Measurements from ENCODE around the gene FOXN3.
"Not testable (repeated sequence)": the region's sequence is repeated elsewhere in the genome, so short reads cannot be mapped to it uniquely, and the experiment has no call there.

FOXN3 gene

DNA sequence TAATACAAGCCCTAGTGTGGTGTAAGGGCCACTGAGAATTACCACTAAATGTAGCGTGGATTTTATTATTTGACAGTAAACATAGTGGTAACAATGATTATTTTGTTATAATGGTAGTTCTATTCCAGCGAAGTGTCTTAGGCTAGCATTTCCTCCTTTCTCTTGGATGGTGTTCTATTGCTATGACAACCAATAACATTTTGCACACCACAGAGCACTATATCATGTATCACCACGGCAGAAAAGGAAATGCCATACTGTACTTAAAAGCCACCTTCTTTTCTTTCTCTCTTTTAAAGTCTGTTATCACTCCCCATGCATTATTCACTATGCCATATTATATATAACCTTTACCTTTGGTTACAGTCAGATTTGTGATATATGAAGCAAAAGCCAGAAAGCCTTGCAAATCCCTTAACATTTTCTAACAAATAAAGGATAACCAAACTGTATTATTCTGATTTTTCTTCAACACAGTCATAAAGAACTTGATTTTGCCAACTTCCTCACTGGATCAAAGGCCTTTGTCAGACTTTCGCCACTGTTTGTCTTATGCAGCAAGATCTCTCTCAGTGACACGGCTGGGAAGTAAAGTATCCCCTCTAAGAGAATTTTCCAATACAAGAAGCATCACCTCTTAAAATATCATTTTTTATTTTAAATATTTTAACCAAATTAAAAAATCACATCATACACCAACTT is 195.8 kb downstream of the FOXN3 start:
- DNase-seq: peak; percentile 25

GRCh38 chr14:89219051-89219450 is 198.0 kb downstream of the FOXN3 start:
- DNase-seq: no peak

DNA sequence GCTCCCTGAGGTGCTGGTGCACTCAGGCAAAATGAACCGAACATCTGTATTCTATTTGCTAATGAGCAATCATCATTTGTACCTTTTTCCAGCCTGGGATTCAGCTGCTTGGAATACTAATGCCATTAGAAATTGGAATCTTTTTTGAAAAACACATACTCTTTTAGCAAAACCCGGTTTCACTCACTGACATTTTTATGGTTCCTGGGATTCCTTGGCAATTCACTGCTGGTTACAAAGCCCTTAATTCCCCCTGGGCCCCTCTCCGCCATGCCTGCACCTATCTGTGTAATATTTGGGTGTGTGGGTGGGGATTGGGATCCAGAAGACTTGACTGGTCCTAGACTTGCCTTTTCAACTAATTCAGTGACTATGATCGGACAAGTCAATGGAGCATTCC is 199.1 kb downstream of the FOXN3 start:
- DNase-seq: no peak

GRCh38 chr14:89215531-89215930 is 201.5 kb downstream of the FOXN3 start:
- DNase-seq: no peak

- DNase-seq: no peak
Observed at GRCh38 chr14:89215114-89215513, 201.9 kb downstream of the FOXN3 start.

DNA sequence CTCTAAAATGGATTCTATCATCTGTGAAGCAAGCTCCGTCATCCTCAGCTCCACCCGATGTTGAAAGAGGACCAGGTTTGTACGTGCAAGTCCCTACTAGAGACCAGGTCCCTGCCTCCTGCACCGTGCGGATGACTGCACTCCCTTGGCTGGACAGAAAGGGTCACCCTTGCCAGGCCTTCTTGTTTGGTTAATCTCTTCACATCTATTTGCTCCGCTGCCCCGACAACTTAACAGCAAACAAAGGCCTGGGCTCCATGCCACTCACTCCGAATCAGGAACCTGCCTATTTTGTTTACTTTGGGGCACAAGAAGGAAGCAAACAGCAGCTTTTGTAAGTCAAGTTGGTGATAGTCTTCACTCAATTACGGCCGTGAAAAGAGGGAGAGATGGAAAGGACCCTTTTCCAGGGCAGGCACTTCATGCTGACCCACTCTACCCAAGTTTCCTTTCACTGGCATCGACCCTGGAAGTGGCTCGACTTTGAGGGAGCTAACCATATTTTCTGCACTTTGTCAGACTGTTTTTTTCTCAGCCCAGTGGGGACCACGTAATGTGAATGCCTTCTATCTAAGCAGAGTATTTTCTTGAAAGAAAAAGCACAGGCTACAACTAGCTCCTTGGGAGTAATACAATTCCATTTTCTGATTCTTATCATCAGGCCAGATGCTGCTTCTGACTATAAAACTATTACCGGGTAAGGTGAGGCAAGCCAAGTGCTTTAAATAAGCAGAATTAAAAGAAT is 202.6 kb downstream of the FOXN3 start:
- no peak for DNase-seq

GRCh38 chr14:89212386-89213235 is 204.4 kb downstream of the FOXN3 start:
- no peak for DNase-seq

GRCh38 chr14:89209558-89209957 is 207.5 kb downstream of the FOXN3 start:
- DNase-seq: no peak

- DNase-seq: no peak
Observed at GRCh38 chr14:89207925-89208328, 209.1 kb downstream of the FOXN3 start.

DNA sequence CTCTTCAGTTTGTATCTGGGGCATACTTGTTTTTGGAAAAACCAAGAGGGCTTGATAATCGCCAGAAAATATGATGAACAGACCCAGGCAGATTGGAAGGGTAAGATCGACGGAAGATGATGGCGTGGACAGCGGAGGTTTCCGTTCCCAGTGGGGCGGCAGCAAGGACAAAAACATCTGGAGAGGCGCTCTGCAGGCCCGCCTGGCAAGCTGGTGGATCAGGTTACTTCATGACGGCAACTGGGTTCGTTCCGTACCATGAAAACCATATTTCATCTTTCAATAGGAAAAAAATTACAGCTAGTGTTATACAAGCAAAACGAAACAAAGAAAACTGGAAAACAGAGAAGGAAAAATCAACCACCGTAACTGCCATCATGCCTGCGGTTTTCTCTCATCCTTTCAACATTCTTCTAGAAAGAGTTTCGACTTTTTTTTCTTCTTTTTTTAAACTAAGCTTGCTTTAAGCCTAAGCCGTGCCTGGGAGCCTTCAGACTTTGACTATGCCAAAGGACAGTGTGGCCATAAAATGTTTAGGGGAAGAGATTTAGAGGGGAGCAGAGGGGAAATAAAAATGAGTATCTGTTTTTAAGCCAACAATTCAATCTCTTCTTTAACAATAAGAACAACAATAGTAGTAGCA is 210.5 kb downstream of the FOXN3 start:
- no peak for DNase-seq

- DNase-seq: no peak
Observed at GRCh38 chr14:89205137-89205740, 211.8 kb downstream of the FOXN3 start.

DNA sequence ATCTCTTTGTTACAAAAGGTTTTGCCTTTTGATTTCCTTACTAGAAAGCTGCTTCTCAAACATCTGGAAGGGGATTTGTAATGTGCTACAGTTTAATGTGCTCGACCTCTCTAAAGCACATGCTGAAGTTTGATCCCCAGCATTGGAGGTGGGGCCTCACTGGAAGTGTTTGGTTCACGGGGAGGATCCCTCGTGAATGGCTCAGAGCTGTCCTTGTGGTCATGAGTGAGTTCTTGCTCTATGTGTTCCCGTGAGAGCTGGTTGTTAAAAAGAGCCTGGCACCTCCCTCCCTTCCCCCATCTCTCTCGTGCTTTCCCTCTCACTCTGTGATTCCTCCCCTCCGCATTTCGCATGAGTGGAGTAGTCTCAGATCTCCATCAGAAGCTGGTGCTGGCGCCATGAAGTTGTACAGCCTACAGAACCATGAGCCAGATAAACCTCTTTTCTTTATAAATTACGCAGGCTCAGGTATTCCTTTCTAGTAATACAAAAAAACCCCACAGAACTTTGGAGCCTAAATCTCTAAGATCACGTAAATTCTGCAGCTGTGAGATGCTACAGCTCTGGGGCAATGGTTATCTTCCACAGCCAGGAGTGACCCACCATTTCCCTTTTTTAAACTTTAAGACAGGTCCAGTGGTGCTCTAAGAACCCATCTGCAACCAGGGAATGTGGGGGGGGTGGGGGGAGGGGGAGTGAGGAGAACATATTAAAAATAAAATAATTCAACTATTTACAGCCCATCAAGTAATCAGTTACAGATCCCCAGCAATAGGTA is 214.4 kb downstream of the FOXN3 start:
- DNase-seq: no peak

DNA sequence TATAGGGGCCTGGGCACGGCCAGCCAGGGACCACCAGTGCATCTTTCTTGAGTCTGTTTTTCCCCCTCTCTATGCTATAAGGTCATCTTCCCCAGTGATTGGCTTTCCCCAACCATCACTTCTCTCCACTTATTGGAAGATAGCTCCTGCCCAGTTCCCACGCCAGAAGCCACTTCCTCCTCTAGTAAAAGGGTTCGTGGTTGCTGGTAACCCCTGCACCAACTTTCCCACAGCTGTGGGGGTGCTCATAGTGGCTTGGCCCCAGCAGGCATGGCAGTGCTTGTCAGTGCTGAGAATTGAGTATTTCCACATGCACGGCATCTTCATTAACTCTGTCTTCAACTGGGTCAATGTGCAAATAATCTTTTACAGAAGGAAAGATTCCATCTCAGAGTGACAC is 215.4 kb downstream of the FOXN3 start:
- no peak for DNase-seq

DNA sequence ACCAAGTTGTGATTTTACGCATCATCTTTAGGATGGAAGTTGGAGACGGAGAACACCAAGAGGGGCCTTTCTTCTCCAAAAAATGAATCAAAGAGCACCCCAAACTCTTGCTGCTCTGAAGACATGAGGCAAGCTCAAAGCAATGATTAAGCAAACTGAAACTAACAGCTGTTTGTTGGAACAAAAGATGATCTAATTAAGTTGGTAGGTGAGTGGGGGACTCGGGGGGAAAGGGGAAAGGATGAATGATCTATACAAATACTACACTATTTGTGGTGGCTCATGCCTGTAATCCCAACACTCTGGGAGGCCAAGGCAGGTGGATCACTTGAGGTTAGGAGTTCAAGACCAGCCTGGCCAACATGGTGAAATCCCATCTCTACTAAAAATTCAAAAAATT is 217.7 kb downstream of the FOXN3 start:
- DNase-seq: not testable (repeated sequence)

DNA sequence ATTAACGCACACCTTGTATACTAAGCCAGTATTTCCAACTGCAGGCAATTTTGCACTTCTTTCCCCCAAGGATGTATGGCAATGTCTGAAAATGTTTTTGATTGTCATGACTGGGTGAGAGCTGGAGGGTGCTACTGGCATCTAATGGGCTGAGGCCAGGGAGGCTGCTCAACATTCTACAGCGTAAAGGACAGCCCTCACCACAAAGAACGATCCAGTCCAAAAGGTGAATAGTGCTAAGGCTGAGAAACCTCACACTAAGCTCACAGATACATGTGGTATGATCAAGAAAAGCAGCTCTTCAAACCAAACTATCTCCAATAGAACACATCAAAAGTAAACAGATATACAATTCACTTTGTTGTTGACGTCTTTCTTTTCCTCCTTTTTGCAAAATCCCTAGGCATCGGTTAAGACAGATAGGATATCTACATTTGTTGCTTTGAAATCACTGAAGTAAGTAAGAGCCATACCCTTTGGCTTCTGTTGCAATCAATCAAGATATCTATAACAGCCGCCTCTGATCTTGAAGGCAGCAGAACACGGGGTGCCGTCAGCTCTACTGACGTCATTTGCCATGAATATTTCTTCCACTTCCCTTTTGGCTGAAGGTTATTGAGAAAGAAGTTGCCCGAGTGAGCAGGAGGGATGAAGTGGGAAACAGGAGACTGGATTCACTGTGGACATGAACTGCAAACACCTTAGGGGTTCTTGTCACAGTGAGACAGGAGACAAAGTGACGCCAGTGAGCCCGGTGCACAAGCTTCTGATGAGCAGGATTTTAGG is 218.3 kb downstream of the FOXN3 start:
- DNase-seq: no peak

- no peak for DNase-seq
Observed at GRCh38 chr14:89197623-89198022, 219.4 kb downstream of the FOXN3 start.

DNA sequence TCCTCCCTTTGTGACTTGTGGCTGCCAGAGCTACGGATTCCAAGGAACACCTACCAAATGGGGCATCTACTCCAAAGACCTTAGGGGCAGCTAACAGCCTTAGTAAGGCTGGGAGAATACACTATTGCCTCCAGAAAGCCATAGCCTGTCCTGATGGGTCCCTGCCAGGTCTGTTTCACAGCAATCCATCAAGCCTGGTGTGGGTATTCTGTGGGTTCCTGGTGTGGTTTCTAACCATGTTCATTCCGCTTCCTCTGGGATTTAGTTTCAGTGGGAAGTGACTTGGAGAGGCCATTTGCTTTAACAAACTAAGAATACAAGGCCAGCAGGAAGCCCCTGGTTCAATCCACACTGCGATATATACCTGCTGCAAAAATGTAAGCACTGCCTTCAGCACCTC is 220.5 kb downstream of the FOXN3 start:
- DNase-seq: no peak

DNA sequence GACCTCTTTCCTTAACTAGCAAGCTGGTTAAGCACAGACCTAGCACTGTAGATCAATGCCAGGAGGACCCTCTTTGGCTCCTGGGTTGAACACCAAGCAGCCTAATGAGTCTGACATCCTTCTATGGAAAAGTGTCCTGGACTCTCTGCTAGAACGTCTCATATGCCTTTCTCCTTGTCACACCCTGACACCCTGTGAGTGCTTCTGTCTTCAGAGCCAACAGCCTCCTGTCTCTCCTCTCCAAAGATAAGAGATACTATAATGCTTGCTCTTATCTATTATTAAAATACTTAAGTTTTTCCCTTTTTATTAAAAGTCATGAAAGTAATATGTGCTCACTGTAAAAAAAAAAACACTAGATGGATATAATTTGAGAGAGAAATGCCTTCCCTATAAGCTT is 222.7 kb downstream of the FOXN3 start:
- no peak for DNase-seq

- no peak for DNase-seq
Observed at GRCh38 chr14:89190765-89191513, 226.1 kb downstream of the FOXN3 start.

DNA sequence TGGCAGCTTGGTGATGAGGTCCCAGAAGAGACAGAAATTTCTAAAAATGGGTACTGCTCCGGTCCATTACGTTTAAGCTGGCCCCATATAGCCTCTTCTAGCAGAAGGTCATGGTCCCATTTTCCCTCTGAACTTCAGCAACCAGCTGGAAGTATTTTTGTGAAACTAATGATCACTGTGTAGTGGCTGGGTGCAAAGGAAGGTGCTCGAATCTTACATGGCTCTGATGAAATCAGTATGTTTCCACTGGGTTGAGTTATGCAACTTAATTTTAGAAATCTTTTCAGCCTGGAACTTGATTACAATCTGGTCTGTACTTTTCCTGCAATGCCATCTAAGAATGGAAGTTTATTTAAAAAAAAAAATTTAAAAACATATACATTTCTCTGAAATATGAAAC is 228.5 kb downstream of the FOXN3 start:
- no peak for DNase-seq
